Measurements from ENCODE around the gene MYCT1.

Gene MYCT1

DNA sequence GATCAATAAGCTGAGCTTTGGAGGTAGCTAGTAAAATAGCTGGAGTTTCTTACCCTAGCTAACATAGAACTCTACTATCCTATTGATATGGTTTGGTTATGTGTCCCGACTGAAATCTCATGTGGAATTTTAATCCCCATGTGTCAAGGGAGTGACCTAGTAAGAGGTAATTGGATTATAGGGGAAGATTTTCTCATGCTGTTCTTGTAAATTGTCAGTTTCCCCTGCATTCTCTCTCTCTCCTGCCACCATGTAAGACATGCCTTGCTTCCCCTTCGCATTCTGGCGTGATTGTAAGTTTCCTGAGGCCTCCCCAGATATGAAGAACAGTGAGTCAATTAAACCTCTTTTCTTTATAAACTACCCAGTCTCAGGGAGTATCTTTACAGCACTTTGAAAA is 35.9 kb upstream of the MYCT1 start:
- TF ChIP-seq SPI1 (IDR thresholded peaks at IDR 0.05; ENCODE audit: borderline replicate concordance, low read depth) (no peak), POLR2AphosphoS5 (IDR thresholded peaks at IDR 0.05; ENCODE audit: low read depth) (no peak), GABPA (IDR thresholded peaks at IDR 0.05; ENCODE audit: low read depth) (no peak)
- TF ChIP-seq, protein P1, sequence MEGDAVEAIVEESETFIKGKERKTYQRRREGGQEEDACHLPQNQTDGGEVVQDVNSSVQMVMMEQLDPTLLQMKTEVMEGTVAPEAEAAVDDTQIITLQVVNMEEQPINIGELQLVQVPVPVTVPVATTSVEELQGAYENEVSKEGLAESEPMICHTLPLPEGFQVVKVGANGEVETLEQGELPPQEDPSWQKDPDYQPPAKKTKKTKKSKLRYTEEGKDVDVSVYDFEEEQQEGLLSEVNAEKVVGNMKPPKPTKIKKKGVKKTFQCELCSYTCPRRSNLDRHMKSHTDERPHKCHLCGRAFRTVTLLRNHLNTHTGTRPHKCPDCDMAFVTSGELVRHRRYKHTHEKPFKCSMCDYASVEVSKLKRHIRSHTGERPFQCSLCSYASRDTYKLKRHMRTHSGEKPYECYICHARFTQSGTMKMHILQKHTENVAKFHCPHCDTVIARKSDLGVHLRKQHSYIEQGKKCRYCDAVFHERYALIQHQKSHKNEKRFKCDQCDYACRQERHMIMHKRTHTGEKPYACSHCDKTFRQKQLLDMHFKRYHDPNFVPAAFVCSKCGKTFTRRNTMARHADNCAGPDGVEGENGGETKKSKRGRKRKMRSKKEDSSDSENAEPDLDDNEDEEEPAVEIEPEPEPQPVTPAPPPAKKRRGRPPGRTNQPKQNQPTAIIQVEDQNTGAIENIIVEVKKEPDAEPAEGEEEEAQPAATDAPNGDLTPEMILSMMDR (IDR thresholded peaks at IDR 0.05; ENCODE audit: insufficient read depth, low read length): no peak
- TF ChIP-seq, protein P2, sequence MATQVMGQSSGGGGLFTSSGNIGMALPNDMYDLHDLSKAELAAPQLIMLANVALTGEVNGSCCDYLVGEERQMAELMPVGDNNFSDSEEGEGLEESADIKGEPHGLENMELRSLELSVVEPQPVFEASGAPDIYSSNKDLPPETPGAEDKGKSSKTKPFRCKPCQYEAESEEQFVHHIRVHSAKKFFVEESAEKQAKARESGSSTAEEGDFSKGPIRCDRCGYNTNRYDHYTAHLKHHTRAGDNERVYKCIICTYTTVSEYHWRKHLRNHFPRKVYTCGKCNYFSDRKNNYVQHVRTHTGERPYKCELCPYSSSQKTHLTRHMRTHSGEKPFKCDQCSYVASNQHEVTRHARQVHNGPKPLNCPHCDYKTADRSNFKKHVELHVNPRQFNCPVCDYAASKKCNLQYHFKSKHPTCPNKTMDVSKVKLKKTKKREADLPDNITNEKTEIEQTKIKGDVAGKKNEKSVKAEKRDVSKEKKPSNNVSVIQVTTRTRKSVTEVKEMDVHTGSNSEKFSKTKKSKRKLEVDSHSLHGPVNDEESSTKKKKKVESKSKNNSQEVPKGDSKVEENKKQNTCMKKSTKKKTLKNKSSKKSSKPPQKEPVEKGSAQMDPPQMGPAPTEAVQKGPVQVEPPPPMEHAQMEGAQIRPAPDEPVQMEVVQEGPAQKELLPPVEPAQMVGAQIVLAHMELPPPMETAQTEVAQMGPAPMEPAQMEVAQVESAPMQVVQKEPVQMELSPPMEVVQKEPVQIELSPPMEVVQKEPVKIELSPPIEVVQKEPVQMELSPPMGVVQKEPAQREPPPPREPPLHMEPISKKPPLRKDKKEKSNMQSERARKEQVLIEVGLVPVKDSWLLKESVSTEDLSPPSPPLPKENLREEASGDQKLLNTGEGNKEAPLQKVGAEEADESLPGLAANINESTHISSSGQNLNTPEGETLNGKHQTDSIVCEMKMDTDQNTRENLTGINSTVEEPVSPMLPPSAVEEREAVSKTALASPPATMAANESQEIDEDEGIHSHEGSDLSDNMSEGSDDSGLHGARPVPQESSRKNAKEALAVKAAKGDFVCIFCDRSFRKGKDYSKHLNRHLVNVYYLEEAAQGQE (IDR thresholded peaks at IDR 0.05; ENCODE audit: insufficient replicate concordance, low read depth): no peak
- H3K27ac ChIP-seq (replicated peaks): no peak overlapping the region
- DNase-seq (ENCODE audit: low read depth in 1 of 2, low spot score in 1 of 2): no peak
- no peaks in the 10 kb centered on the region for H3K27me3 ChIP-seq (ENCODE audit: insufficient read depth, poor library complexity, severe bottlenecking)
- no peak overlapping the region for H3K4me3 ChIP-seq (replicated peaks; ENCODE audit: insufficient read depth, low read length)

DNA sequence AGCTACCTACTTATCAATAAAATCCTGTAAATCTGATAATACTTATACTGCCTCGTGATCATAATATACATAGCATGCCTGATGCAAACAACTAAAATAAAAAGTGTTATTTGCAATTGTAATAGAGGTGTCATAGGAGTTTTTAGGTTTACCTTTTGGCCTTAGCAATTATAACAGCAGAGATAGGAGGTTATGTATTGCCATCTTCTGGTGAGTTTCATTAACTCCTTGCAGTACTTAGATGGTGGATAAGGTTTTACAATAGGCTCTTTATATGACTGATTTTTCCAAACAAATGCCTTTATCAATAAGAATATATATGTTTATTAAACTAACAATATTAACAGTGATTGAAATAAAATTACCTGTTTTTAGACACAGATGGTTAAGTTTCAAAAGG is 27.8 kb upstream of the MYCT1 start:
- TF ChIP-seq POLR2AphosphoS5 (IDR thresholded peaks at IDR 0.05; ENCODE audit: low read depth): no peak
- no peak for TF ChIP-seq GABPA (IDR thresholded peaks at IDR 0.05; ENCODE audit: low read depth)
- no peak for TF ChIP-seq SPI1 (IDR thresholded peaks at IDR 0.05; ENCODE audit: borderline replicate concordance, low read depth)
- no peak overlapping the region for H3K4me3 ChIP-seq (replicated peaks; ENCODE audit: insufficient read depth, low read length)
- no peak for DNase-seq (ENCODE audit: low read depth in 1 of 2, low spot score in 1 of 2)
- peaks cover 2% of the 10 kb centered on the region for H3K27me3 ChIP-seq (ENCODE audit: insufficient read depth, poor library complexity, severe bottlenecking)
- no peak overlapping the region for H3K27ac ChIP-seq (replicated peaks)

DNA sequence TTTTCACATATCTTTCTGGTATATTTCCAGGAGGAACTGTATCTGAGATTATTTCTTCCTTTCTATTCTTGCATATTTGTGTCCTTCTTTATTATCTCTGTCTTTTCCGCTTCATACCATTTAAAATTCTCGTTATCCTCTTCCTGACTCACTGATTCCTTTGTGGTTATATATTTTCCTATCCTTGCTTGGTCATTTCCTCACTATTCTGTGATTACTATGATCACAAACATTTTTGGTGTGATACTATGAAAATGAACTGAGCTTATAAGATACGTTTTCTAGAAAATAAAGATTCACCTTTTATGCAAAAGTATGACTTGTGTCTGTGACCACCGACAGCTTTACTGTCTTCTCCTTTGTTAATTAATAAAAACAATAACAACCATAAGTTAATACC is 26.5 kb upstream of the MYCT1 start:
- Histone ChIP-seq H3K27ac (replicated peaks) (no peak overlapping the region), H3K4me3 (replicated peaks; ENCODE audit: insufficient read depth, low read length) (no peak overlapping the region), H3K27me3 (ENCODE audit: insufficient read depth, poor library complexity, severe bottlenecking) (peaks cover 2% of the 10 kb centered on the region)
- TF ChIP-seq, protein P1 (IDR thresholded peaks at IDR 0.05; ENCODE audit: insufficient read depth, low read length): no peak
- TF ChIP-seq, protein P2 (IDR thresholded peaks at IDR 0.05; ENCODE audit: insufficient replicate concordance, low read depth): no peak
- TF ChIP-seq GABPA (IDR thresholded peaks at IDR 0.05; ENCODE audit: low read depth): no peak
- no peak for TF ChIP-seq POLR2AphosphoS5 (IDR thresholded peaks at IDR 0.05; ENCODE audit: low read depth)
- TF ChIP-seq SPI1 (IDR thresholded peaks at IDR 0.05; ENCODE audit: borderline replicate concordance, low read depth): no peak
- DNase-seq (ENCODE audit: low read depth in 1 of 2, low spot score in 1 of 2): no peak

DNA sequence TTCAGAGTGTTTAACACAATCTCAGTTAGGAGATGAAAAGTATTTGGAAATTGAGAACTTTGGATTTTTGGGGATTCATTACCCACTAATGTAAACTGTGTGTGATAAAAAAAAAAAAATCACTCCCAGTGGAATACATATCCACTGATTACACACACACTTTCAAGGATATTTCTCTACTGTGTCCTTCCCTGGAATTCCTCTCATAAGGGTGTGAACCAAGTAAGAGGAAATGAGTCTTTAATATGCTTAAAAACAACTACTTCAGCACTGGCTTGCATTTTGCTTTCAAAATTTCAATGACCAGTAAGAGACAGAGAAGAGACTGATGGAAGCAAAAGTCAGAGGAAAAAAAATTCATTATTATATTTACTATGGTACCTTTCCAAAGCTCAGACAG is 24.5 kb upstream of the MYCT1 start:
- Histone ChIP-seq H3K27me3 (ENCODE audit: insufficient read depth, poor library complexity, severe bottlenecking) (peaks cover 2% of the 10 kb centered on the region), H3K27ac (replicated peaks) (no peak overlapping the region), H3K4me3 (replicated peaks; ENCODE audit: insufficient read depth, low read length) (no peak overlapping the region)
- no peak for DNase-seq (ENCODE audit: low read depth in 1 of 2, low spot score in 1 of 2)
- TF ChIP-seq SPI1 (IDR thresholded peaks at IDR 0.05; ENCODE audit: borderline replicate concordance, low read depth): no peak
- TF ChIP-seq, protein P1 (IDR thresholded peaks at IDR 0.05; ENCODE audit: insufficient read depth, low read length): no peak
- TF ChIP-seq GABPA (IDR thresholded peaks at IDR 0.05; ENCODE audit: low read depth): no peak
